ENCODE results near the gene SAFB.

DNA sequence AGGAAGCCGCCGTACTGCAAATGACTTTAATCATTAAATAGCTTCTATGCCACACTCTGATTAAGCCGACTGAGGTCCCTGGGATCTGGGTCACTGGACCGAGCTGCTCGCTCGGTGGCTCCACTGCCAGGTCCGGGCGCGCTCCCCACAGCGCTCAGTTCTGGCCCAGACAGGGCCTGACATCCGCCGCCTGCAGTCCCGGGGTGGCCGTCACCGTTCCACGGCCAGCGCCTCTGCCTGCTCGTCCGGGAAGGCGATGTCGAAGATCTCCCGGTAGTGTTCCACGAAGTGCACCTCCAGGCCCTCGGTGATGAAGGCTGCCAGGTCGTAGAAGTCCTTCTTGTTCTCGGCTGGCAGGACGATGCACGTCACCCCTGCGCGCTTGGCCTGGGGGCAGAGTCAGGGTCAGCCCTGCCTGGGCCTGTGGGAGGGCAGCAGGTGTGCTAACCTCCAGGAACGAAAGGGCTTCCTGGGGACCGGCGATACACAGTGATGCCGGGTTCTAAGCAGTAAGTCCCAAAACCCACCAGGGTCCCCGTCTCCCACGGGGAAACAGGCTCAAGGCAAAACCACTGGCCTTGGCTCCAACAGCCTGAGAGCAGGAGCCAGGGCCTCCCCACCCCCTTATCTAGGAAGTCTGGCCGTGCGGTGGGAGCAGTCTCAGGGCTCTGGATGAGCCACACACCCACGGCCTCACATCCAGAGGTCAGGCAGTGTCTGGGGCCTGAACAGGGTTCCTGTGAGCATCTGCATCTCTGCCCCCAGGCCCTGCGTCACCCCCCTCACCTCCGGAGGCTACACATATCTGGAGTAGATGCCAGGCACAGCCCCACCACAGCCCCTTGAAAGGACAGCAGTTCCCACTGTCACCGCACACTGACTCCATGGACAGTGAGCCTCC lies 69.2 kb downstream of the SAFB start:
- TF ChIP-seq, protein P1, sequence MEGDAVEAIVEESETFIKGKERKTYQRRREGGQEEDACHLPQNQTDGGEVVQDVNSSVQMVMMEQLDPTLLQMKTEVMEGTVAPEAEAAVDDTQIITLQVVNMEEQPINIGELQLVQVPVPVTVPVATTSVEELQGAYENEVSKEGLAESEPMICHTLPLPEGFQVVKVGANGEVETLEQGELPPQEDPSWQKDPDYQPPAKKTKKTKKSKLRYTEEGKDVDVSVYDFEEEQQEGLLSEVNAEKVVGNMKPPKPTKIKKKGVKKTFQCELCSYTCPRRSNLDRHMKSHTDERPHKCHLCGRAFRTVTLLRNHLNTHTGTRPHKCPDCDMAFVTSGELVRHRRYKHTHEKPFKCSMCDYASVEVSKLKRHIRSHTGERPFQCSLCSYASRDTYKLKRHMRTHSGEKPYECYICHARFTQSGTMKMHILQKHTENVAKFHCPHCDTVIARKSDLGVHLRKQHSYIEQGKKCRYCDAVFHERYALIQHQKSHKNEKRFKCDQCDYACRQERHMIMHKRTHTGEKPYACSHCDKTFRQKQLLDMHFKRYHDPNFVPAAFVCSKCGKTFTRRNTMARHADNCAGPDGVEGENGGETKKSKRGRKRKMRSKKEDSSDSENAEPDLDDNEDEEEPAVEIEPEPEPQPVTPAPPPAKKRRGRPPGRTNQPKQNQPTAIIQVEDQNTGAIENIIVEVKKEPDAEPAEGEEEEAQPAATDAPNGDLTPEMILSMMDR (IDR thresholded peaks at IDR 0.05): no peak
- TF ChIP-seq POLR2A (IDR thresholded peaks at IDR 0.05): no peak

Data from esophagus squamous epithelium (tissue), 4 donors.